HG03135 (cell line): ENCODE results near the gene AK8.

Source experiments
- ATAC-seq: cut with Tn5 transposase; IDR thresholded peaks from one replicate; pipeline ENCODE4 v1.9.1; 2021; ENCODE audit warnings: mild to moderate bottlenecking, moderate library complexity; ENCODE audit not compliant: unreplicated experiment

AK8 gene

GRCh38 chr9:132745756-132746709 lies 132.1 kb downstream of the AK8 start:
- ATAC-seq, result no peak

- ATAC-seq, result no peak
These were observed 133.0 kb downstream of the AK8 start for GRCh38 chr9:132744881-132745755.

DNA sequence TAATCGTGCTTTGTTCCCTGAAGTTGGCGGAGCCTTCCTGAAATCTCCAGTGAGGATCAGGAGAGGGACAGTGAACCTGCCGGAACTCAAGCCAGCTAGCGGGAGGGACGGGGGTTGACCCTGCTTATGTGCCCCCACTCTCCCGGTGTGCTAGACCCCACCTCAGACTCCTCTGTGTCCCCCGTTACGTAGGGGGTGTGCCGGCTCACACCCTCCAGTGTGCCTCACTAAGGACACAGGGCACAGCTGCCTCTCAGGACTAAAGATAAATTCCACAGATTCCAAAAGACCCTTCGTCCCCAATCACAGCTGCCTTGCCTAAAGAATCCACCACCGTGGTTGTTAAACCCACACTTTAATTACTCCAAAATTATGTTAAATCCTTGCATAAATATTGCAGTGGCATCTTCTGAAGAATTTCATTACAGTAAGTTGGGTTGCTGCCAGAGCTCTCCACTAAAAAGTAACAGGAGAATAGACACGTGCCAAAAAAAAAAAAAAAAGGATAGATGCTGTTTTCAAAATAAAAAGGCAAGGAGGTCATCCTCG lies 134.1 kb downstream of the AK8 start:
- ATAC-seq, result no peak

GRCh38 chr9:132742821-132743311 lies 135.2 kb downstream of the AK8 start:
- no peak for ATAC-seq

DNA sequence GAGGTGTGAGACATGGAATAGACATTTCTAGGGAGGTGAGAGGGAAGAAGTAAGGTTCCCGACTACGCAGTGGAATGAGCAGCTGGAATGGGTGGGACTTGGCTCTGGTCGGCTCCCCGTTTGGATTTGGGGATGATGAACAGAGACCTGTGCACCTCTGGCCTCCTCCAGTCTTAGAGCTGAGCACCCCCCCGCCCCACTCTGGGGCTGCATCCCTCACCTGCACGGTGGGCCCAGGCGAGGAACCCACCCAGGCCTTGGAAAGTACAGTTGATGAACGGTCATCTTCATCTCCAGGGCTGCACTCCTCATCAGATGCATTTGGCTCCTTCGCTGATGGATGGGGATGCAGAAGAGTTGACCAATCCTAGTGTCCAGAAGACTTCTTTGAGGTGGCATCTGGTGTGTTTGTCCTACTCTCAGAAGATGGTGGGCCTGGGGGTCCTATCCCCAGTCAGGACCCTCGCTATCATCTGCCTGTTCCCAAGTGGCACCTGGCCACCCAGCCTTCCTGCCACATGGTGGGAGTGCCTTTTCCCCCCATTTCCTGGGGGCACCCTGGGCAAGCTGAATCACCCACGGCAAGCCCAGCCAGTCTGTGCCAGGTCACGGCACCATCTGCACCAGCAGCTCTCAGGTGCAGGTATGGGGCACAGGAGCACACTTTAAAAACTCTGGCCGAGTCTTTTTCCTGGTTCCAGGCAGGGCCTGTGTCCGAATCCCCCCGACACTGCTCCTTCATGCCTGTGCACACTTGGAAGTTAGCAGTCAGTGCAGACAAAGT lies 137.4 kb downstream of the AK8 start:
- ATAC-seq, result no peak

GRCh38 chr9:132739710-132740310 lies 138.3 kb downstream of the AK8 start:
- ATAC-seq, result no peak

DNA sequence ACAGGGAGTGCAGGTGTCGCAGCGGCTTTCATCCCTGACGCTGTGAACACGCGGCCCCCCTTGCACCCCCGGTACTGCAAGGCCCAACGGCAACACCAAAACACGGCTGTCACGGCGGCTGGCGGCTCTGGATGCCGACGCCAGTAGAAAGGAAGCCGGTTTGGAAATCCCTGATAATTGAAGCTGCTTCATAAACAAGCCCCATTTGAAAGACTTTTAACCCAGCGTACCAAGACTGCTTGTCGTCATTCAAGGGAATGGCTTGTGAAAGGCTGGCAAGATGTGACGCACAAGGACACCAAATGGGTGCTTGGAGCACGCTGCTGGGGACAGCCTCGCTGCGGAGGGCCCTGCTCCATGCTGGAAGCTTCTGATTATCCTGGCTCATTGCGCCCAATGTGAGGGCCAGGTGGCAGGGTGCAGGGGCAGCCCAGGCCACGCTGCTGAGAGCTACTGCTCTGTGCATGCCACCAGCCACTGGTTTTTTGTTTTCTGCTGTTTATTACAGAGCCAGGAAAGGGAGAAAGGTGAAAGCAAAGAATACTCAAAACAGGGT lies 144.7 kb downstream of the AK8 start:
- no peak for ATAC-seq

DNA sequence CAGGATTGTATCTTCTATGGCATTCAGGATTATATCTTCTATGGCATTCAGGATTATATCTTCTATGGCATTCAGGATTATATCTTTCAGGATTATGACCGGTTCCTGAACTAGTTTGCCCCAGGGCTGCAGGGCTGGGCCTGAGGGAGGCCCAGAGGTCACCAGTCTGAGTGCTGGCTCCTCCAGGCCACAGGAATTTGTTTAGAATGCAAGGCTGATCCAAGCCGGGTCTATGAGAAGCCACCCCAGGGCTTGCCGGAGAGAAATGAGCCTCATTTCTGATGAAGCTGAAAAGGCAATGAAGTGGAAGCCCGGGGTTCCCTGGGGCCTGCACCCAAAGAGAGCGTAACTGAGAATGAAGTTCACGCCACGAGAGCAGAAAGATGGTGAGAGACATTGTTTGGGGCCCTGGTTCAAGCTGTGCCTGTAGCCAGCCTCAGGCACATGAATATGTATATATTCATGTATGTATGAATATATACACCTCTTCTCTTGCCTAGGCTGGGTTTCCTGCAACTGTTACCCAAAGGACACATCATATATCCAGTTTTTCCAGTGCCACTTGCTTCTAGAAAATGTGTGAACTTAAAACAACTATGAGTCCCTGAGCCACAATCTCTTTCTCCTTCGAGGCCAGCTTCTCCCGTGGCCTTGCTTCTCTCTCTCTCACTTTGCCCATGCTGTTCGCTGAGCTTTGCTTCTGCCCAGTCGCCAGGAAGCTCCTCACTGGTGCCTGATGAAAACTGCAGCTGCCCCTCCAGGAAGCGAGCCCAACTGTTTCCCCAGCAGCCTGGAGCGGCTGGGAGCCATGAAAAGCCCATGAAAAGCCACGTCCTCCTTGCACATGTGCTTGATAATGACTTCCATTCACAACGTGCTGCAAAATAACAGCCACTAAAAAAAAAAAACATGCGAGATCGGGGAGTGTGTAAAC lies 145.5 kb downstream of the AK8 start:
- ATAC-seq, result no peak

DNA sequence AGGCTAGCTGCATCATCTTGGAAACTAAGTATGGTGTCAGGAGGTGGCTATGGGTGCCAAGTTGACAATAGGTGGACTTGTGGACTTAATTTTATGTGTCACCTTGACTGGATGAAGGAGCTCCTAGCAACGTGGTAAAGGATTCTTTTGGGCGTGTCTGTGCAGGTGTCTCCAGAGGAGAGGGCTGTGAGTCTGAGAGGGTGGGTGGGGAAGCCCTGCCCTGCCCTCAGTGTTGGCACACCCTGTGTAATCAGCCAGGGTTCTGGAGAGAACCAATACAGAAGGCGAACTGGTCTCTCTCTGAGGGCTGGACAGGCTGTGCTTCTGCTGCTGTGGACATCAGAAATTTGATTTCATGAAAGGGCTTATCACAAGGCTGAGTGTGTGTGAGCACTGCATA lies 146.9 kb downstream of the AK8 start:
- no peak for ATAC-seq

DNA sequence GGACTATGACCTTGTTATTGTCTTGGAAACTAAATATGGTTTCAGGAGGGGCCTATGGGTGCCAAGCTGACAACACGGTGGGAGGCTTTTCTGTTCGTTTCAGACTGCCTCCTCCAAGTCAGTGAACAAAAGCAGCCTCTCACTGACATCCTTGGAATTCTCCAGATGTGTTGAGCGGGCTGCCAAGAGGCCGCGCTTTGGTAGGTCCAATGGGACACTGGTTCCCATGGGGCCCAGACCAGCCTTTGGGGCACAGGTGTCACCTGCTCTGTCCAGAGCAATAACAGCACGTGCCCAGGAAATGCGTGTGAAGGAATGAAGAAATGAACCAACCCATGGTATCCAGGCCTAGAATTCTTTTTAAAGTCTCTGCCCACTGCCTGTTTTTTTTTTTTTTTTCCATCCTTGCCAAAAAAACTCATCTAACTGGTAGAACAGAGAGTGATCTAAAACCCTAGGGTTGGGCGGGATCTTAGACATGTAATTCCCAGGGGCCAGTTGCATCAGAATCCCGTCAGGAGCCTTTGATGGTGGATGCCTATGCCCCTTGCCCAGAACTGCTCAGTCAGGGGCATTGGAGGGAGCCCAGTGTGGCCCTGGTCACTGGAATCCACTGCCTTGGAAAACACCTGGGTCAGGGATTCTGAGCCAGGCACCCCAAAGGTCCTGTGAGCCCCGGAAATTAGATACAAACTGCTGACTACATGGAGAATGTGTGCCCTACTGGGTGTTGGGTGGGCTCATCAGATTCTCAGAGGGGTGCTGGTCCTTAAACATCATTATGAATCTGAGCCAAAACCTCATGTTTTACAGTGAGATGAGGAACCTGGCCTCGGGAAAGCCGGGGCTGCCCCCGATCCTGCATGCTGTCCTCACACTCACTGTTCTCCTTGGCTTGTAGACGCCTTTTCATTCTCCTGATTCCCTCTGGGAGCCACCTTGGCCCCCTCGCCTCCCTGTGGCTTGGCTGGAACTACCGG lies 147.7 kb downstream of the AK8 start:
- no peak for ATAC-seq

GRCh38 chr9:132729235-132729890 lies 148.7 kb downstream of the AK8 start:
- no peak for ATAC-seq

GRCh38 chr9:132728497-132728896 lies 149.6 kb downstream of the AK8 start:
- ATAC-seq, result no peak

DNA sequence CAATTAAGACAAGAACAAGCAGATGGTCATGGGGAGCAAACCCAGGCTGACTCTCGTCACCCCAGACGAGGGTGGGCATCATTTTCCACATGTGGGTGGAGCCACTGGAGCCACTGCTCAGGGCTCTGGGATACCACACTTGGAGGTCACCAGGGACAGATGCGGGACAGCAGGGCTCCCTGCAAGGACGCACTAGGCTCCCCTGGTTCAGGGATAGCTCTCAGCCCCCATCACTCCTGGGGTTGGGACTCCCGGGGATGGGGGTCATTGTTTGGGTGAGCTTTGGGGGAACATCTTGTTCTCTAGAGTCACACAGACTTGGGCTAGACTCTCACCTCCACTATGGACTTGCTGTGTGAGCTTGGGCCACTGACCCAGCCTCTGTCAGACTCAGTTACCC lies 150.0 kb downstream of the AK8 start:
- ATAC-seq, result no peak

DNA sequence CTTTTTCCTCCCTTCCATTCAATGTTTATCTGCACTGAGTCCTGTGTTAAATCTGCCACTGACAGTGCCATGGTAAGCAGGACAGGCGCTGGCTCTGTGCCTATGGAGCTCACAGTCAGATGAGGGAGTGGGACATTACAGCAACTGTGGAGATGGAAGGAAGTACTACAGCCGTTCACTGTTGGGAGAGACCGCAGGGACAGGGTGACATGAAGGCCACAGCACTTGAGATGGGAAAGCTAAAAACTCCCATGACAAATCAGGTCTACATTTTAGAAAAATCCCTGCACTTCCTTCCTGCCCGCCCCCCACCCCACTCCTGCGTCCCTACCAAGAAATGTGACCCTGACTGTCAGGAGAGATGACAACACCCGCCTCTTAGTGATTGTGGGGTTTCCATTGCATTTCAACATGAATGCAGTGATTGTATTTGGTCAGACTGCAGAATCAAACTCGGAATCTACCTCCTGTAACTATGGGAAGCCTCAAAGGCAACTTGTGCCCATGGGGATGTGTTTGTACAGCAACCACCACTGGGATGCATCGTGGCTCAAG lies 151.4 kb downstream of the AK8 start:
- no peak for ATAC-seq

DNA sequence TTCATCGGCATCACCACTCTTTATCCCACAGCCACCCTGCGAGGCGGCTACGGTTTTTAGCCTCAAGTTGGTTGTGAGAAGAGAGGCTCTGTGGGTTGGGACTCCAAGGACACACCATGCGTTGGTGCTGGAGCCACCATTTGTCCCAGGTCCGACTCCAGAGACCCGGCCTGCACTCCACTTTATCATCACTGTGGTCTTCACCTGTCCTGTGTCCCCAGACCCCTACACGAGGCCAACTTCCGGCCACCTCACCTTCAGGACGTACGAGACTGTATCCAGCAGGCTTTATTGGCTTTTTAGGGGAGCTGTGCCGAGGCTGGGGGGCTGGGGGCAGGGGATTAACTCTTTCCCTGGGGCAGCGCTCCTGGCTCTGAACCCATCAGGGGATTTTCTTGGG lies 152.8 kb downstream of the AK8 start:
- ATAC-seq, result no peak

DNA sequence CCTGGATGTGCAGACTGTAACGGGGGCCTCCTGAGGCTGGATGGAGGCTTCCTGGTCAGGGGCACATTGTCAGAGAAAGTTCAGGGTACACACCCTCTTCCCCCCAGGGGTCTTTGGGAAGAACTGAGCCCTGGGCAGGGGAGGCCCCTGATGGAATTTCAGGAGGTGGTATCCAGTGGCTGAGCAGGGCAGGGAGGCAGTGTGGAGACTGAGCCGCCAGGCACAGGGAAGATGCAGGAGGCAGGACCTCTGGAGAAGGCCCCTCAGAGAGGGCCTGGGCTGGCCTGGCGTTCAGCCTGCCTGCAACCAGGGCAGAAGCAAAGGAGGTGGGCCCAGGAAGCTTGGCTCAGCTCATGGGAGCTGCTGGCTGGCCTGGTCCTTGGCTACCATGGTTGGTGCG lies 154.3 kb downstream of the AK8 start:
- ATAC-seq, result no peak

GRCh38 chr9:132722564-132723065 lies 155.5 kb downstream of the AK8 start:
- no peak for ATAC-seq
